LNCAP (cell line): Measurements from ENCODE around the gene TMEM35B.

Source experiments
- CTCF ChIP-seq: fragments of 450-650 bp; IDR thresholded peaks from 2 replicates; pipeline ENCODE4 v1.5.1; 2017; ENCODE audit warnings: mild to moderate bottlenecking

Gene TMEM35B

GRCh38 chr1:34983700-34984355 lies 1.3 kb downstream of the TMEM35B start:
- no peak for TF ChIP-seq CTCF

- no peak for TF ChIP-seq CTCF
These were observed 2.2 kb downstream of the TMEM35B start for GRCh38 chr1:34982820-34983376.

GRCh38 chr1:34980715-34981114 lies 4.4 kb downstream of the TMEM35B start:
- TF ChIP-seq CTCF = no peak

- no peak for TF ChIP-seq CTCF
These were observed 6.2 kb downstream of the TMEM35B start for GRCh38 chr1:34978921-34979320.

- TF ChIP-seq CTCF = no peak
These were observed 7.3 kb downstream of the TMEM35B start for GRCh38 chr1:34977858-34978257.

GRCh38 chr1:34977210-34977471 lies 8.0 kb downstream of the TMEM35B start:
- no peak for TF ChIP-seq CTCF

- no peak for TF ChIP-seq CTCF
These were observed 8.6 kb downstream of the TMEM35B start for GRCh38 chr1:34976384-34977209.
